Hepatocyte (in vitro differentiated cells): Measurements from ENCODE around the gene APBA2.

Source experiments
- CTCF ChIP-seq: fragments of 200-600 bp; sonication (generic); IDR thresholded peaks from 2 replicates; pipeline ENCODE4 v1.5.1; 2016; ENCODE audit warnings: antibody characterized with exemption, mild to moderate bottlenecking; ENCODE audit not compliant: poor library complexity
- EZH2 ChIP-seq: fragments of 200-600 bp; sonication (generic); IDR thresholded peaks from 2 replicates; pipeline ENCODE4 v1.6.1; 2016; ENCODE audit warnings: antibody characterized with exemption, mild to moderate bottlenecking, borderline replicate concordance
- EZH2phosphoT487 ChIP-seq: fragments of 200-600 bp; sonication (generic); IDR thresholded peaks from one replicate; pipeline ENCODE4 v1.6.1; 2018; ENCODE audit warnings: antibody characterized with exemption, mild to moderate bottlenecking, low read depth, moderate library complexity; ENCODE audit not compliant: unreplicated experiment, severe bottlenecking

- TF ChIP-seq CTCF (no peak), EZH2 (no peak), EZH2phosphoT487 (no peak)
Observed at GRCh38 chr15:28895146-28895545, 9.4 kb downstream of the APBA2 start.
